Endothelial cell of umbilical vein (primary cell): Measurements from ENCODE around the gene GNAS.

Source experiments
- EZH2 ChIP-seq: IDR thresholded peaks from 2 replicates; pipeline ENCODE4 v1.6.1; 2012; ENCODE audit warnings: borderline replicate concordance, low read depth, mild to moderate bottlenecking, moderate library complexity, low read length, inconsistent platforms; ENCODE audit not compliant: severe bottlenecking
- FOS ChIP-seq: IDR thresholded peaks from 2 replicates; pipeline ENCODE4 v1.6.1; 2011; ENCODE audit warnings: mild to moderate bottlenecking, low read length, moderate library complexity, borderline replicate concordance; ENCODE audit not compliant: insufficient read depth
- JUN ChIP-seq: IDR thresholded peaks from 2 replicates; pipeline ENCODE4 v1.6.1; 2011; ENCODE audit warnings: borderline replicate concordance, low read depth; ENCODE audit not compliant: insufficient read length, insufficient read depth
- MYC ChIP-seq: IDR thresholded peaks from one replicate; pipeline ENCODE4 v1.6.1; 2011; ENCODE audit warnings: mild to moderate bottlenecking, low read depth, low read length
- POLR2A ChIP-seq: IDR thresholded peaks from 2 replicates; pipeline ENCODE4 v1.6.1; 2012; ENCODE audit warnings: low read depth, mild to moderate bottlenecking, control low read depth, low read length
- POLR2AphosphoS5 ChIP-seq: IDR thresholded peaks from 2 replicates; pipeline ENCODE4 v1.6.1; 2012; ENCODE audit warnings: low read depth, mild to moderate bottlenecking, control low read depth, low read length, moderate library complexity; ENCODE audit not compliant: insufficient read depth
- TF ChIP-seq, protein P1 (sequence below), 2 donors: IDR thresholded peaks; 1 replicate in 1 of 2; 2 replicates in 1 of 2; pipeline ENCODE4 v1.5.1; 2011; ENCODE audit warnings: low read length in 2 of 2, mild to moderate bottlenecking in 2 of 2, moderate library complexity in 2 of 2, control low read depth in 1 of 2, inconsistent platforms in 1 of 2, low read depth in 1 of 2; ENCODE audit not compliant: insufficient read depth in 1 of 2; ENCODE audit errors: extremely low read depth in 1 of 2

DNA sequence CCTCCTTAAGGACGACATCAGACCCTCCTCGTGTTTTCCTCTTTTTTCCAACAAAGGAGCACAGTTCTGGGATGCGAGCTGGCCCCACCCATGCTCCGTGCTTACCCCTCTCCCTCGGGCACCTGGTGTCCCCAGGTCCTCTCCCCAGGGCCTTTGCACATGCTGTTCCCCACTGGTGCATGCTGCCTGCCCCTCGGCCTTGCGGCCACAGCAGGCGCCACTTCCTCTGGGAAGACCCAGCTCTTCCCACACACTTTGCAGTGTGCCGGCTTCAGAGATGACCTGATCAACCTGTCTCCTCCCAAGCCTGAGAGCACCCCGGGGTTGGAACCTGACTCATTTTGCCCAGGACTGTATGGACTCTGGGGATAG lies 41.7 kb upstream of the GNAS start:
- TF ChIP-seq POLR2A (no peak), POLR2AphosphoS5 (no peak), EZH2 (no peak), FOS (no peak), MYC (no peak), JUN (no peak)
- TF ChIP-seq, protein P1, sequence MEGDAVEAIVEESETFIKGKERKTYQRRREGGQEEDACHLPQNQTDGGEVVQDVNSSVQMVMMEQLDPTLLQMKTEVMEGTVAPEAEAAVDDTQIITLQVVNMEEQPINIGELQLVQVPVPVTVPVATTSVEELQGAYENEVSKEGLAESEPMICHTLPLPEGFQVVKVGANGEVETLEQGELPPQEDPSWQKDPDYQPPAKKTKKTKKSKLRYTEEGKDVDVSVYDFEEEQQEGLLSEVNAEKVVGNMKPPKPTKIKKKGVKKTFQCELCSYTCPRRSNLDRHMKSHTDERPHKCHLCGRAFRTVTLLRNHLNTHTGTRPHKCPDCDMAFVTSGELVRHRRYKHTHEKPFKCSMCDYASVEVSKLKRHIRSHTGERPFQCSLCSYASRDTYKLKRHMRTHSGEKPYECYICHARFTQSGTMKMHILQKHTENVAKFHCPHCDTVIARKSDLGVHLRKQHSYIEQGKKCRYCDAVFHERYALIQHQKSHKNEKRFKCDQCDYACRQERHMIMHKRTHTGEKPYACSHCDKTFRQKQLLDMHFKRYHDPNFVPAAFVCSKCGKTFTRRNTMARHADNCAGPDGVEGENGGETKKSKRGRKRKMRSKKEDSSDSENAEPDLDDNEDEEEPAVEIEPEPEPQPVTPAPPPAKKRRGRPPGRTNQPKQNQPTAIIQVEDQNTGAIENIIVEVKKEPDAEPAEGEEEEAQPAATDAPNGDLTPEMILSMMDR (IDR thresholded peaks at IDR 0.05; ENCODE audit: extremely low read depth in 1 of 2, insufficient read depth in 1 of 2, low read depth in 1 of 2, low read length in 2 of 2) = no peak
